WTC11 (cell line): ENCODE results near the gene OR51S1.

ENCODE experiments used
- CTCF ChIP-seq: fragments of 200-600 bp; IDR thresholded peaks from 2 replicates; pipeline ENCODE4 v1.8.0; 2022; ENCODE audit warnings: antibody characterized with exemption
- MAX ChIP-seq: sonication (generic); formaldehyde crosslinking; IDR thresholded peaks from 2 replicates; pipeline ENCODE4 v1.8.0; 2022; ENCODE audit warnings: mild to moderate bottlenecking, missing genetic modification reagents
- SP1 ChIP-seq: sonication (generic); formaldehyde crosslinking; conservative IDR thresholded peaks from 2 replicates; pipeline ENCODE4 v1.8.1; 2022; ENCODE audit warnings: missing genetic modification reagents
- USF2 ChIP-seq: sonication (generic); formaldehyde crosslinking; IDR thresholded peaks from 2 replicates; pipeline ENCODE4 v1.8.1; 2023; ENCODE audit warnings: mild to moderate bottlenecking, missing genetic modification reagents, moderate library complexity

- TF ChIP-seq SP1 (CRISPR knock-in tag) (no peak), MAX (no peak), CTCF (no peak), USF2 (CRISPR knock-in tag) (no peak)
Measured at GRCh38 chr11:4804280-4804679, 44.7 kb downstream of the OR51S1 start, which contains the start of gene OR52R1.
